ENCODE results near the gene RPL18.

Gene RPL18

DNA sequence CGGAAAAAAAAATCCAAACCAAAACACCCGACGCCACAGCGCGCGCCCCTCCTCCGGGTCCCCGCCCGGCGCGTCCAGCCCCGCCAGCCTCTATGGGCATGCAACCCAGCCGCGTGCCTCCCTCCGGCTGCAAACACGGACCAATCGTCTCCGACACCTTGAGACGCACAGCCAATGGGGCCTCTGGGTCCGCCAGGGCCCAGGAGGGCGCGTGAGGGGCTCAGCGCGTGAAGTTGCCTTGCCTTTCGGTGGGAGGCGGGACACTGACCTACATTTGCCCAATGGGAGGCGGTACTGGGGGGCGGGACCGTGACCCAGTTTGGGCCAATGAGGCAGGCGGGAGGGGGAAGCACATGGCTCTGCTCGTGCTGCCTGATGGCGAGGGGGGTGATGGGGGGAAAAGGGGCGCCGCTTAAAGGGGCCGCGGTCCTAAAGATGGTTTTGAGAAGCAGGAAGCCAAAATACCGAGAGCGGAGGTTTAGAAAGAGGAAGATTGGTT is 18.5 kb upstream of the RPL18 start:
- no peak for TF ChIP-seq CTCF (conservative IDR thresholded peaks at IDR 0.05; ENCODE audit: low read depth, low read length)
- peak; percentile 100 for DNase-seq (ENCODE audit: low read depth)
- H3K4me3 ChIP-seq (ENCODE audit: low read depth, low read length): peak overlapping the region; percentile 61

- peak within 1 kb of the TSS; percentile 61 for H3K4me3 ChIP-seq (ENCODE audit: low read depth, low read length)
- no peak for DNase-seq (ENCODE audit: low read depth)
- TF ChIP-seq CTCF (conservative IDR thresholded peaks at IDR 0.05; ENCODE audit: low read depth, low read length): peak; percentile 6
Observed at GRCh38 chr19:48636859-48637448, 18.0 kb upstream of the RPL18 start, which contains the start of gene DBP. TSS of gene DBP (minus strand) at chr19:48637379. CDS start at chr19:48636994, 385 bp downstream.

GRCh38 chr19:48635966-48636858 is 17.2 kb upstream of the RPL18 start:
- TF ChIP-seq CTCF (conservative IDR thresholded peaks at IDR 0.05; ENCODE audit: low read depth, low read length): no peak
- peak overlapping the region; percentile 61 for H3K4me3 ChIP-seq (ENCODE audit: low read depth, low read length)
- DNase-seq (ENCODE audit: low read depth): no peak

DNA sequence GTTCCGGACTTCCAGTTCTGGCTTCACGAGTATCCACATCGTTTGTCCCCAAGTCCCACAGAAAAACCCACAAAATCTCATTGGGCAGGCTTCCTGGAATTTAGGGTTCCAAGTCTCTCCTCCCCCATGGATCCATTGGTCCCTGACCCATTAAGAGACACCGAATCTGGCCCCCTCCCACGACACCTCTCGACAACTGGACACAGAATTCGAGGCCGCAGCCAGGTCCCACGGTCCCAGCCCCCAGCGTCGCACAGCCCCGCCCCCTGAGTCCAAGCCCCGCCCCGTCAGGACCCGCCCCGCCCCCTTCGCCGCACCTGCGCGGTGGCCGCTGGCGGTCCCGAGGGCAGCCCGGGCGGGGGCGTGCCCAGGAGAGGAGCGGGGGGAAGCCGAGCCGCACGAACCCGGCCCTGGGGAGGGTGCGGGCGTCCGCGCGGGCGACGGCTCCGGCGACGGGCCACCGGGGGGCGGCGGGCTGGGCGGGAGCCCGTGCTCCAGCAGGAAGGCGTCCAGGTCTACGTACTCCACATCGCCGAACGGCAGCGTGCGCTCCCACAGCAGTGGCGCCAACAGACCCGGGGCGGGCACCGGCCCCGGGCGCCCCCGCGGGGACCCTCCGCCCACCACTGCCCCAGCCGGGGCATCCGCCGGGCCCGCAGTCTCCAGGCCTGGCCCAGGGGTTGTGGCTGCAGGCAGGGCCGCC is 16.4 kb upstream of the RPL18 start:
- peak overlapping the region; percentile 61 for H3K4me3 ChIP-seq (ENCODE audit: low read depth, low read length)
- no peak for TF ChIP-seq CTCF (conservative IDR thresholded peaks at IDR 0.05; ENCODE audit: low read depth, low read length)

GRCh38 chr19:48634424-48635262 is 15.7 kb upstream of the RPL18 start:
- no peak for TF ChIP-seq CTCF (conservative IDR thresholded peaks at IDR 0.05; ENCODE audit: low read depth, low read length)
- peak; percentile 98 for DNase-seq (ENCODE audit: low read depth)
- peak overlapping the region; percentile 30 for H3K4me3 ChIP-seq (ENCODE audit: low read depth, low read length)

More for the DNA sequence above, 16.4 kb upstream of the RPL18 start:
- no peak for DNase-seq (ENCODE audit: low read depth)

- peak overlapping the region; percentile 30 for H3K4me3 ChIP-seq (ENCODE audit: low read depth, low read length)
- DNase-seq (ENCODE audit: low read depth): no peak
- TF ChIP-seq CTCF (conservative IDR thresholded peaks at IDR 0.05; ENCODE audit: low read depth, low read length): no peak
Observed at GRCh38 chr19:48634036-48634342, 15.0 kb upstream of the RPL18 start.
